HG03354 (cell line): Measurements from ENCODE around the gene PPIL6.
"Not testable (repeated sequence)": the region's sequence is repeated elsewhere in the genome, so short reads cannot be mapped to it uniquely, and the experiment has no call there.

Experiments
- ATAC-seq: cut with Tn5 transposase; IDR thresholded peaks from one replicate; pipeline ENCODE4 v1.9.1; 2021; ENCODE audit warnings: mild to moderate bottlenecking; ENCODE audit not compliant: unreplicated experiment, poor library complexity, severe bottlenecking

PPIL6 gene

GRCh38 chr6:109469591-109470189 lies 29.3 kb upstream of the PPIL6 start:
- ATAC-seq: no peak

GRCh38 chr6:109467696-109468095 lies 27.3 kb upstream of the PPIL6 start:
- ATAC-seq: no peak

GRCh38 chr6:109466212-109466923 lies 25.9 kb upstream of the PPIL6 start:
- ATAC-seq: no peak

GRCh38 chr6:109465772-109466171 lies 25.3 kb upstream of the PPIL6 start:
- no peak for ATAC-seq

- no peak for ATAC-seq
Measured at GRCh38 chr6:109461733-109462526, 21.5 kb upstream of the PPIL6 start.

- ATAC-seq: not testable (repeated sequence)
Measured at GRCh38 chr6:109461205-109461604, 20.8 kb upstream of the PPIL6 start.

GRCh38 chr6:109460161-109460829 lies 19.9 kb upstream of the PPIL6 start:
- ATAC-seq: no peak

GRCh38 chr6:109458774-109459531 lies 18.5 kb upstream of the PPIL6 start:
- ATAC-seq: peak; percentile 21

GRCh38 chr6:109457562-109457996 lies 17.2 kb upstream of the PPIL6 start:
- ATAC-seq: no peak

- ATAC-seq: no peak
Measured at GRCh38 chr6:109456710-109457561, 16.5 kb upstream of the PPIL6 start.

- peak; percentile 2 for ATAC-seq
Measured at GRCh38 chr6:109456111-109456583, 15.7 kb upstream of the PPIL6 start.

GRCh38 chr6:109455437-109456110 lies 15.1 kb upstream of the PPIL6 start, which contains the start of gene MICAL1:
Gene MICAL1 (minus strand): TSS chr6:109455772. CDS start chr6:109454196, 1,576 bp downstream.
- peak; percentile 67 for ATAC-seq

GRCh38 chr6:109454496-109455436 lies 14.3 kb upstream of the PPIL6 start:
- peak; percentile 39 for ATAC-seq

- ATAC-seq: no peak
Measured at GRCh38 chr6:109453594-109454495, 13.4 kb upstream of the PPIL6 start.

- no peak for ATAC-seq
Measured at GRCh38 chr6:109453156-109453555, 12.7 kb upstream of the PPIL6 start.

- no peak for ATAC-seq
Measured at GRCh38 chr6:109452181-109452580, 11.8 kb upstream of the PPIL6 start.
